Endodermal cell (in vitro differentiated cells): ENCODE data around the gene SCN3B. TPM values are rescaled to one million over a fixed set of nuclear protein-coding genes. Genes with fewer than 3 reads are reported as not detected.
"Not testable (repeated sequence)": the region's sequence is repeated elsewhere in the genome, so short reads cannot be mapped to it uniquely, and the experiment has no call there.

ENCODE experiments used
- DNase-seq: peaks from one replicate; pipeline ENCODE4 v3.0.0-alpha.2; 2017
- H3K27ac ChIP-seq: 2 replicates; pipeline ENCODE4 v1.5.1; 2013; ENCODE audit warnings: mild to moderate bottlenecking, low read depth, low read length, moderate library complexity
- H3K27me3 ChIP-seq: 2 replicates; pipeline ENCODE4 v1.6.1; 2013; ENCODE audit warnings: mild to moderate bottlenecking, low read length, moderate library complexity; ENCODE audit not compliant: insufficient read depth, control insufficient read depth, poor library complexity, severe bottlenecking
- H3K36me3 ChIP-seq: 2 replicates; pipeline ENCODE4 v1.7.0; 2013; ENCODE audit warnings: mild to moderate bottlenecking, low read length, moderate library complexity; ENCODE audit not compliant: control insufficient read depth, insufficient read depth
- H3K4me1 ChIP-seq: one replicate; pipeline ENCODE4 v1.7.0; 2013; ENCODE audit warnings: low read length; ENCODE audit not compliant: control insufficient read depth, insufficient read depth
- H3K4me3 ChIP-seq: 2 replicates; pipeline ENCODE4 v1.5.1; 2013; ENCODE audit warnings: mild to moderate bottlenecking, low read length, moderate library complexity
- H3K9ac ChIP-seq: 2 replicates; pipeline ENCODE4 v1.6.1; 2013; ENCODE audit warnings: mild to moderate bottlenecking, low read length, moderate library complexity; ENCODE audit not compliant: poor library complexity, severe bottlenecking; ENCODE audit errors: extremely low read depth
- H3K9me3 ChIP-seq: 2 replicates; pipeline ENCODE4 v1.6.1; 2013; ENCODE audit warnings: mild to moderate bottlenecking, low read length, moderate library complexity; ENCODE audit not compliant: control insufficient read depth
- H3K27ac Mint-ChIP-seq: 2 replicates; pipeline ENCODE4 v1.8.0; 2020; ENCODE audit warnings: mixed read lengths
- H3K27me3 Mint-ChIP-seq: 2 replicates; pipeline ENCODE4 v1.8.0; 2021; ENCODE audit warnings: mild to moderate bottlenecking, mixed read lengths; ENCODE audit not compliant: insufficient read depth
- H3K36me3 Mint-ChIP-seq: 2 replicates; pipeline ENCODE4 v1.8.0; 2020; ENCODE audit warnings: low read depth, mixed read lengths
- H3K4me1 Mint-ChIP-seq: 2 replicates; pipeline ENCODE4 v1.8.0; 2020; ENCODE audit warnings: mixed read lengths
- H3K4me3 Mint-ChIP-seq: 2 replicates; pipeline ENCODE4 v1.8.0; 2020; ENCODE audit warnings: mild to moderate bottlenecking, moderate library complexity, mixed read lengths
- H3K9me3 Mint-ChIP-seq: 2 replicates; pipeline ENCODE4 v1.8.0; 2020; ENCODE audit warnings: mild to moderate bottlenecking, mixed read lengths
- CTCF ChIP-seq: fragments of 200-600 bp; sonication (generic); conservative IDR thresholded peaks from 2 replicates; pipeline ENCODE4 v1.5.0; 2021; ENCODE audit warnings: antibody characterized with exemption, mild to moderate bottlenecking
- WGBS, 2 experiments: methylation state at CpG; one replicate each; pipeline versions ENCODE4 v1.1.5 to v1.1.7; 2013; ENCODE audit warnings: missing lambda C conversion rate in 2 of 2, mixed read lengths in 1 of 2; ENCODE audit not compliant: insufficient coverage in 1 of 2, insufficient read length in 1 of 2; 5-methylcytosine and 5-hydroxymethylcytosine counted together
- total RNA-seq, 2 donors: library from RNA; stranded (reverse); fragmentation: NEBNext Ultra II Directional in 1 of 2; extraction: Animal tissue kit (Norgen Biotek cat#: 25700) in 1 of 2; gene quantifications; 2 replicates in 1 of 2; 3 replicates in 1 of 2; pipeline ENCODE4 v1.2.1, GENCODE V29; 2021

Gene SCN3B
- total RNA-seq, 2 donors from 2014 or later = 0.51 to 0.90 TPM

GRCh38 chr11:123671534-123671933 is 17.1 kb upstream of the SCN3B start:
- H3K27me3 Mint-ChIP-seq = no peaks in the 10 kb centered on the region
- no peaks in the 10 kb centered on the region for H3K4me1 Mint-ChIP-seq
- Histone ChIP-seq H3K9ac (no peak overlapping the region), H3K4me3 (no peak overlapping the region), H3K27me3 (no peaks in the 10 kb centered on the region), H3K36me3 (no peaks in the 10 kb centered on the region), H3K4me1 (no peaks in the 10 kb centered on the region), H3K27ac (no peak overlapping the region), H3K9me3 (no peaks in the 10 kb centered on the region)
- no peaks in the 10 kb centered on the region for H3K9me3 Mint-ChIP-seq
- H3K4me3 Mint-ChIP-seq = no peak overlapping the region
- no peak for DNase-seq
- H3K27ac Mint-ChIP-seq = no peak overlapping the region
- no peak for TF ChIP-seq CTCF
- no peaks in the 10 kb centered on the region for H3K36me3 Mint-ChIP-seq
- WGBS, 2 experiments = 51 to 71% methylated on average over 6 to 9 of the region's 9 CpGs

- no peak for TF ChIP-seq CTCF
These were observed 15.7 kb upstream of the SCN3B start for GRCh38 chr11:123670081-123670480.

GRCh38 chr11:123665306-123665705 is 10.9 kb upstream of the SCN3B start:
- no peak overlapping the region for H3K4me3 ChIP-seq
- DNase-seq = no peak
- TF ChIP-seq CTCF = no peak
- Mint-ChIP-seq H3K36me3 (no peaks in the 10 kb centered on the region), H3K27me3 (peaks cover 5% of the 10 kb centered on the region), H3K4me3 (no peak overlapping the region), H3K9me3 (peaks cover 3% of the 10 kb centered on the region), H3K27ac (no peak overlapping the region), H3K4me1 (no peaks in the 10 kb centered on the region)
- H3K9me3 ChIP-seq = no peaks in the 10 kb centered on the region
- no peaks in the 10 kb centered on the region for H3K27me3 ChIP-seq
- no peaks in the 10 kb centered on the region for H3K4me1 ChIP-seq
- 67 to 100% methylated on average over 1 of the region's 1 CpG for WGBS, 2 experiments
- H3K27ac ChIP-seq = no peak overlapping the region
- H3K9ac ChIP-seq = no peak overlapping the region
- H3K36me3 ChIP-seq = no peaks in the 10 kb centered on the region

More at GRCh38 chr11:123670081-123670480, 15.7 kb upstream of the SCN3B start:
- H3K4me1 ChIP-seq = no peaks in the 10 kb centered on the region
- no peaks in the 10 kb centered on the region for H3K27me3 ChIP-seq
- H3K36me3 ChIP-seq = no peaks in the 10 kb centered on the region
- Mint-ChIP-seq H3K4me1 (no peaks in the 10 kb centered on the region), H3K4me3 (no peak overlapping the region), H3K27ac (no peak overlapping the region), H3K36me3 (no peaks in the 10 kb centered on the region), H3K27me3 (no peaks in the 10 kb centered on the region), H3K9me3 (no peaks in the 10 kb centered on the region)
- H3K9ac ChIP-seq = no peak overlapping the region
- no peak overlapping the region for H3K27ac ChIP-seq
- no peak for DNase-seq
- 91 to 100% methylated on average over 1 of the region's 1 CpG for WGBS, 2 experiments
- no peak overlapping the region for H3K4me3 ChIP-seq
- no peaks in the 10 kb centered on the region for H3K9me3 ChIP-seq

GRCh38 chr11:123659965-123660364 is 5.5 kb upstream of the SCN3B start:
- H3K27ac ChIP-seq, H3K4me3 ChIP-seq, H3K36me3 Mint-ChIP-seq, H3K4me1 Mint-ChIP-seq, H3K36me3 ChIP-seq, H3K4me3 Mint-ChIP-seq, DNase-seq, H3K4me1 ChIP-seq, H3K27ac Mint-ChIP-seq, H3K9me3 ChIP-seq, H3K9me3 Mint-ChIP-seq, H3K9ac ChIP-seq: not testable (repeated sequence)
- H3K27me3 Mint-ChIP-seq = peaks cover 28% of the 10 kb centered on the region
- WGBS, 2 experiments = 74 to 80% methylated on average over 1 to 3 of the region's 3 CpGs
- peaks cover 15% of the 10 kb centered on the region for H3K27me3 ChIP-seq
